ENCODE measurements around the gene RASA3.

DNA sequence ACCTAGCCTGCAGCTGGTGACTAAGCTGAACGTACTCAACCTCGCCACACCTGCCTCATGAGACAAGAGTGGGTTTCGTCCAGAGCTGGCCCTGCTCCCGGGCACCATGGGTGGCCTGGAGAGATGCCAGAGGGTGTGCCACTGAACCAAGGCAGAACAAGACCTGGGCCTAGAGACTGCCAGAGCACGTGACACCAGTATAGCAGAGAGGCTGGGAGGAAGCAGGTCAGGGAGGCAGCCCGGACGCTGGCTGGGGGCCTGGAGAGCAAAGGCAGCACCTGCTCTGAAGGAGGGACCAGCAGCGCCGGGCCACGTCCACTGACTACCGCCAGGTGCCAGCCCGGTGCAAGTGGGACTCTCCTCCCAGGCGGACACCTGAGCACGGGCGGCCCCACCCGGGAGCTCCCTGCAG lies 151.2 kb downstream of the RASA3 start:
- TF ChIP-seq EP300 (IDR thresholded peaks at IDR 0.05; ENCODE audit: borderline replicate concordance in 1 of 2, low read depth in 2 of 2, low read length in 2 of 2) (no peak), KDM1A (IDR thresholded peaks at IDR 0.05; ENCODE audit: borderline replicate concordance, low read length) (no peak), CTCF (IDR thresholded peaks at IDR 0.05; ENCODE audit: control extremely low read depth in 1 of 3, insufficient read depth in 1 of 3, low read depth in 1 of 3, low read length in 3 of 3) (no peak)
